Measurements from ENCODE around the gene ETV7. TPM values are rescaled to one million over a fixed set of nuclear protein-coding genes. Genes with fewer than 3 reads are reported as not detected.

ETV7 gene
- total and polyA plus RNA-seq, 2 of the 13 experiments (the other 11 are each of a cell fraction or from before 2014, with no cell fraction given) = not detected

GRCh38 chr6:36361071-36361470, 26.4 kb downstream of the ETV7 start:
- no TSS peak for BruUV-seq (replicated peaks)
- no peaks in the 10 kb centered on the region for H3K36me3 ChIP-seq (replicated peaks in 1 of 2; ENCODE audit: control insufficient read depth in 1 of 2, insufficient read depth in 2 of 2, low read length in 2 of 2)
- 44% methylated on average over 11 of the region's 11 CpGs for WGBS (ENCODE audit: low lambda C conversion rate)
- no peak overlapping the region for H3K9ac ChIP-seq (ENCODE audit: insufficient read depth, low read depth, low read length)
- intact Hi-C loops (cut with micrococcal nuclease; ENCODE audit: unreplicated experiment) = no loop called here
- ChIA-PET CTCF (ENCODE audit: low intra/inter-chr PET ratio, low total read pairs) (interaction anchor here (1.5 to 4.7 kb wide), 4 partner anchors 20 to 334 kb away, joined by 3 to 100 read pairs (median 10); partner anchors contain the start of gene MAPK14), POLR2A (no interaction called here)
- peaks cover 24% of the 10 kb centered on the region for H3K4me1 ChIP-seq (ENCODE audit: insufficient read depth, low read length)
- H3K27me3 ChIP-seq (ENCODE audit: control insufficient read depth in 1 of 2, insufficient read depth in 2 of 2, low read length in 2 of 2) = 0 out of 5 replicates have a peak, but pooled peaks cover 0 to 2% of the 10 kb centered on the region in 2 experiments
- no peaks in the 10 kb centered on the region for H4K20me1 ChIP-seq (ENCODE audit: insufficient read depth, low read length)
- in situ Hi-C loops (cut with HindIII; ENCODE audit: extremely low pct_ligation_motif_present, low pct_unique_long_range_greater_than_20kb) = loop anchor here (5.0 kb wide), 2 partner anchors 59 to 234 kb away; no protein-coding TSS in a partner anchor
- FAIRE-seq (no peak), ATAC-seq (0 out of 3 replicates have a peak, but pooled peaks have one; percentile 12), DNase-seq (ENCODE audit: low spot score) (no peak)
- H3K4me3 ChIP-seq (replicated peaks in 1 of 3; ENCODE audit: insufficient read depth in 1 of 3, low read depth in 2 of 3, low read length in 3 of 3) = no peak overlapping the region
- TF ChIP-seq ZNF576 (CRISPR knock-in tag; IDR thresholded peaks at IDR 0.05) (no peak), GRHL1 (CRISPR knock-in tag; conservative IDR thresholded peaks at IDR 0.05) (no peak), ZFP36L1 (CRISPR knock-in tag; IDR thresholded peaks at IDR 0.05) (no peak), MATR3 (CRISPR knock-in tag; IDR thresholded peaks at IDR 0.05) (no peak), ZBTB7B (CRISPR knock-in tag; IDR thresholded peaks at IDR 0.05) (no peak), ZNF207 (IDR thresholded peaks at IDR 0.05; ENCODE audit: borderline replicate concordance) (no peak), ASH2L (IDR thresholded peaks at IDR 0.05; ENCODE audit: insufficient read length, low read depth, low read length) (no peak), HOXA9 (CRISPR knock-in tag; IDR thresholded peaks at IDR 0.05; ENCODE audit: borderline replicate concordance) (no peak), SAP130 (CRISPR knock-in tag; IDR thresholded peaks at IDR 0.05; ENCODE audit: low read depth) (no peak)
- no peaks in the 10 kb centered on the region for H3K79me2 ChIP-seq (ENCODE audit: insufficient read depth, low read length)
- no peak overlapping the region for H2AFZ ChIP-seq (ENCODE audit: low read length)
- H3K9me3 ChIP-seq (ENCODE audit: low read length) = no peaks in the 10 kb centered on the region
- H3K27ac ChIP-seq (ENCODE audit: extremely low read length, insufficient read depth, low read length) = no peak overlapping the region
- H3K4me2 ChIP-seq (ENCODE audit: low read depth, low read length) = no peak overlapping the region
